DND-41 (cell line): ENCODE data around the gene TMTC2.

Experiments used
- ATAC-seq: fragments of 200-7000 bp; cut with Tn5 transposase; 3 replicates; pipeline ENCODE4 v1.9.1; 2021; ENCODE audit warnings: low read depth; ENCODE audit not compliant: insufficient read depth
- DNase-seq: peaks from one replicate; pipeline ENCODE4 v3.0.0-alpha.2; 2020
- H2AFZ ChIP-seq: 2 replicates; pipeline ENCODE4 v1.6.0; 2012; ENCODE audit warnings: low read depth, low read length
- H3K27ac ChIP-seq: 2 replicates; pipeline ENCODE4 v1.5.1; 2012; ENCODE audit warnings: low read length, inconsistent platforms
- H3K27me3 ChIP-seq: fragments of 200-600 bp; sonication (generic); 2 replicates; pipeline ENCODE4 v1.6.0; 2012; ENCODE audit warnings: low read length, mild to moderate bottlenecking, inconsistent platforms; ENCODE audit not compliant: insufficient read depth, poor library complexity
- H3K36me3 ChIP-seq: 2 replicates; pipeline ENCODE4 v1.5.1; 2012; ENCODE audit warnings: low read length, inconsistent platforms; ENCODE audit not compliant: insufficient read depth
- H3K4me1 ChIP-seq: 2 replicates; pipeline ENCODE4 v1.5.1; 2012; ENCODE audit warnings: mild to moderate bottlenecking, low read length; ENCODE audit not compliant: insufficient read depth
- H3K4me2 ChIP-seq: 2 replicates; pipeline ENCODE4 v1.6.0; 2012; ENCODE audit warnings: mild to moderate bottlenecking, moderate library complexity, low read length, inconsistent platforms; ENCODE audit not compliant: insufficient read depth
- H3K4me3 ChIP-seq, 2 experiments: fragments of 200-600 bp in 1 of 2; shearing (Covaris generic) in 1 of 2; 2 replicates each; pipeline ENCODE4 v1.5.1; 2012 to 2016; ENCODE audit warnings: inconsistent platforms in 2 of 2, low read length in 2 of 2, mild to moderate bottlenecking in 2 of 2, low read depth in 1 of 2, moderate library complexity in 1 of 2
- H3K79me2 ChIP-seq: 2 replicates; pipeline ENCODE4 v1.6.0; 2012; ENCODE audit warnings: low read length, inconsistent platforms; ENCODE audit not compliant: insufficient read depth
- H3K9ac ChIP-seq: 2 replicates; pipeline ENCODE4 v1.6.0; 2012; ENCODE audit warnings: low read depth, mild to moderate bottlenecking, inconsistent platforms, low read length, moderate library complexity
- H3K9me3 ChIP-seq: 2 replicates; pipeline ENCODE4 v1.5.1; 2012; ENCODE audit warnings: low read length, moderate library complexity, mild to moderate bottlenecking, inconsistent platforms; ENCODE audit not compliant: insufficient read depth, severe bottlenecking
- H4K20me1 ChIP-seq: 2 replicates; pipeline ENCODE4 v1.6.0; 2012; ENCODE audit warnings: low read length; ENCODE audit not compliant: insufficient read depth
- EZH2 ChIP-seq: IDR thresholded peaks from 3 replicates; pipeline ENCODE4 v1.6.1; 2012; ENCODE audit warnings: borderline replicate concordance, low read depth, mild to moderate bottlenecking, moderate library complexity, low read length, inconsistent platforms; ENCODE audit not compliant: severe bottlenecking
- TF ChIP-seq, protein P1 (sequence below): IDR thresholded peaks from 2 replicates; pipeline ENCODE4 v1.5.1; 2012; ENCODE audit warnings: borderline replicate concordance, low read length, moderate library complexity, mild to moderate bottlenecking; ENCODE audit not compliant: poor library complexity, severe bottlenecking; ENCODE audit errors: extremely low read depth

The TMTC2 gene

DNA sequence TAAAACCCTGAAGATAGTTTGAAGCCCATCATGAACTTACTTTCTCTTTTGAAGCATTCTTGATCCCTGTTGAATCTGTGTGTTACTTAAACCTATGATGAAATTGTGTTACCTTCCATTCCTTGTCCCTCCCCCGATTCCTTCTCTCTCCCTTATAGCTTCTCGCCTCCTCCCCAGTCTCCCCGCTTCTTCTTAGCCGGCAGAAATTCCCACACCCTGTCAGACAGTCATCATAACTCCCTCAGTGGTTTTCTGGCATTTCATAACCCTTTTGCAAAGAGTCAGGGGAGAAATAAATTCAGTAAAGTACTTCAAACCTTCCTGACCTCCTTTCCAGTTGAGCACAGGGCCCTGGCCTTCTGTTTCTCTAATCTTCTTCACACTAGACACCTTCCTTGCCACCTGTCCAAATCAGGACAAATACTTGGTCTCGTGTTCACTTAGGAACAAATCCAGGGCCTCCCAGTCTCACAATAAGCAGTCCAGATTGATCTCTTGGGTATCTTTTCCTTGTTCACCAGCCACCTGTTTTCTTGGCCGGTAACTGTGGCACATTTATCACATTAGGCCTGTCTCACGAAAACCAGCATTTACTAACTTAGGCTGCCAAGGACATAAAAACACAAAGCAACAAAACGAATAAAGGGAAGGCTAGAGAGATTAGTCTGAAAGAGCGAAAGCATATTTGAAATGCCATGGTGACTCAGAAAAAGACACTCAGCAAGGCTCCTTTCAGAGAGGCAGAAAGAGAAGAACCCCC lies 355.9 kb downstream of the TMTC2 start:
- Histone ChIP-seq H3K4me1 (no peaks in the 10 kb centered on the region), H2AFZ (no peak overlapping the region), H3K9me3 (no peaks in the 10 kb centered on the region), H3K27me3 (no peaks in the 10 kb centered on the region), H3K9ac (no peak overlapping the region), H4K20me1 (no peaks in the 10 kb centered on the region), H3K79me2 (no peaks in the 10 kb centered on the region), H3K4me3 (no peak overlapping the region), H3K27ac (no peak overlapping the region), H3K4me2 (no peak overlapping the region), H3K36me3 (no peaks in the 10 kb centered on the region)
- ATAC-seq (no peak), DNase-seq (no peak)
- TF ChIP-seq, protein P1, sequence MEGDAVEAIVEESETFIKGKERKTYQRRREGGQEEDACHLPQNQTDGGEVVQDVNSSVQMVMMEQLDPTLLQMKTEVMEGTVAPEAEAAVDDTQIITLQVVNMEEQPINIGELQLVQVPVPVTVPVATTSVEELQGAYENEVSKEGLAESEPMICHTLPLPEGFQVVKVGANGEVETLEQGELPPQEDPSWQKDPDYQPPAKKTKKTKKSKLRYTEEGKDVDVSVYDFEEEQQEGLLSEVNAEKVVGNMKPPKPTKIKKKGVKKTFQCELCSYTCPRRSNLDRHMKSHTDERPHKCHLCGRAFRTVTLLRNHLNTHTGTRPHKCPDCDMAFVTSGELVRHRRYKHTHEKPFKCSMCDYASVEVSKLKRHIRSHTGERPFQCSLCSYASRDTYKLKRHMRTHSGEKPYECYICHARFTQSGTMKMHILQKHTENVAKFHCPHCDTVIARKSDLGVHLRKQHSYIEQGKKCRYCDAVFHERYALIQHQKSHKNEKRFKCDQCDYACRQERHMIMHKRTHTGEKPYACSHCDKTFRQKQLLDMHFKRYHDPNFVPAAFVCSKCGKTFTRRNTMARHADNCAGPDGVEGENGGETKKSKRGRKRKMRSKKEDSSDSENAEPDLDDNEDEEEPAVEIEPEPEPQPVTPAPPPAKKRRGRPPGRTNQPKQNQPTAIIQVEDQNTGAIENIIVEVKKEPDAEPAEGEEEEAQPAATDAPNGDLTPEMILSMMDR = no peak
- no peak for TF ChIP-seq EZH2

DNA sequence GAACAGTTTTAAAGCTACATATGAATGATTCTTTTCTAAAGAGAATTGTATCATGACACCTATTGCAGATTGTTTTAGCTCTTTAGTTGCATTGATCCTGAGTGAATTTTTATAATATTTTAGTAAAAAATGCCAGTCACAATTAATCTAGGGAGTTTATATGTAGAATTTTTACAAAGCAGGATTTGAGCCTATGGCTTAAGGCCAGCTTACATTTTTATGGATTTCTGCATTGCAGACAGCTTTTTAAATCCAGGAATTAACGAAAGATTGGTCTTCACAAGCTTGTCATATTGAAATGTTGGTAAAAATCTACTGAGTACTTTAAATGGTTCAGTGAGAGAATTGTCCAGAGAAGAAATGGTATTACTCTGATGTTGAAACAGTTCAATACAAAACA lies 358.0 kb downstream of the TMTC2 start:
- TF ChIP-seq, protein P1 = no peak
- no peak for TF ChIP-seq EZH2
- no peak overlapping the region for H3K9ac ChIP-seq
- no peaks in the 10 kb centered on the region for H3K4me1 ChIP-seq
- H3K4me2 ChIP-seq = no peak overlapping the region
- no peak overlapping the region for H3K27ac ChIP-seq
- no peaks in the 10 kb centered on the region for H3K27me3 ChIP-seq
- H3K9me3 ChIP-seq = no peaks in the 10 kb centered on the region
- no peaks in the 10 kb centered on the region for H4K20me1 ChIP-seq
- DNase-seq (no peak), ATAC-seq (no peak)
- H3K79me2 ChIP-seq = no peaks in the 10 kb centered on the region
- H3K36me3 ChIP-seq = no peaks in the 10 kb centered on the region
- H3K4me3 ChIP-seq = no peak overlapping the region
- no peak overlapping the region for H2AFZ ChIP-seq

DNA sequence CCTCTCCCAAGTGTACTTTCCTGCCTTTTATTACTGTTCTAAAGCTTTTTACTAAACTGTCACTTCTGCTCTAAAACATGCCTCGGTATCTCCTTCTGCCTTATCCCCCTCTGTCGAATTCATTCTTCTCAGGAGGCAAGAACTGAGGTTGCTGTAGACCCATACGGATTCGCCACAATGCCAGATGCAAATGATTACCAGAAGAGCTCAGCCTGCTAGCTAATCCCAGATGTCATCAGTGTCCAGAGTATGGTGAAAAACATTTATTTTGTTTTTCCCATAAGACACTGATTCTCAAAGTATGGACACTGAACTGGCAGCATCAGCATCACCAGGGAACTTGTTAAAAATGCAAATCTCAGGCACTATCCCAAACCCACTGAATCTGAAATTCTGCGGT lies 359.3 kb downstream of the TMTC2 start:
- no peaks in the 10 kb centered on the region for H3K4me1 ChIP-seq
- TF ChIP-seq, protein P1 = no peak
- TF ChIP-seq EZH2 = no peak

More for the DNA sequence above, 359.3 kb downstream of the TMTC2 start:
- DNase-seq (no peak), ATAC-seq (no peak)
- Histone ChIP-seq H4K20me1 (no peaks in the 10 kb centered on the region), H3K4me2 (no peak overlapping the region), H3K79me2 (no peaks in the 10 kb centered on the region), H3K27me3 (no peaks in the 10 kb centered on the region), H3K36me3 (no peaks in the 10 kb centered on the region), H3K9ac (no peak overlapping the region), H2AFZ (no peak overlapping the region), H3K4me3 (no peak overlapping the region), H3K9me3 (no peaks in the 10 kb centered on the region), H3K27ac (no peak overlapping the region)
